GM12878 (cell line): Measurements from ENCODE around the gene ZMYM3. TPM values are rescaled to one million over a fixed set of nuclear protein-coding genes. Genes with fewer than 3 reads are reported as not detected.
A peak's percentile ranks its signal among the peaks of the same experiment; 100 is the strongest.

Experiments
- ATAC-seq: fragments of 200-7000 bp; cut with Tn5 transposase; 3 replicates; pipeline ENCODE4 v1.9.1; 2020; ENCODE audit warnings: mild to moderate bottlenecking, moderate library complexity
- BruUV-seq: library from RNA; stranded (reverse); fragments of 400-500 nt; replicated peaks from 2 replicates; lab custom pipeline; 2021; lab: Mats Ljungman, UMichigan
- CTCF ChIA-PET: fragments of 300-600 bp; sonication (Branson Sonifier 250); formaldehyde crosslinking; extraction: SDS; loops from one replicate; lab custom pipeline; 2021; ENCODE audit warnings: inconsistent platforms; lab: Yijun Ruan, JAX
- POLR2A ChIA-PET: fragments of 350-600 bp; formaldehyde crosslinking; extraction: SDS; loops from one replicate; lab custom pipeline; 2021; ENCODE audit warnings: inconsistent platforms; lab: Charles Lee
- RAD21 ChIA-PET: fragments of 300-600 bp; sonication (Branson Sonifier 250); formaldehyde crosslinking; loops from one replicate; lab custom pipeline; 2023; ENCODE audit warnings: antibody characterized with exemption; ENCODE audit not compliant: unreplicated experiment; lab: Charles Lee
- SMC1A ChIA-PET: fragments of 300-600 bp; sonication (Branson Sonifier 250); formaldehyde crosslinking; loops from one replicate; lab custom pipeline; 2023; ENCODE audit not compliant: unreplicated experiment, uncharacterized antibody; lab: Charles Lee
- DNase-seq: peaks from one replicate; pipeline ENCODE4 v3.0.0-alpha.2; 2011; ENCODE audit warnings: low read depth, low spot score
- FAIRE-seq: peaks from 3 replicates; lab custom pipeline; 2011; peaks lifted over from hg19 to GRCh38; lab: Jason Lieb, UNC
- H2AFZ ChIP-seq: 2 replicates; pipeline ENCODE4 v1.6.0; 2011; ENCODE audit warnings: low read depth, low read length, control low read depth; ENCODE audit not compliant: control insufficient read depth
- H3K27ac ChIP-seq: 2 replicates; pipeline ENCODE4 v1.5.1; 2011; ENCODE audit warnings: control low read depth; ENCODE audit not compliant: control insufficient read depth, insufficient read depth
- H3K27me3 ChIP-seq, 2 experiments: replicated peaks in 1 of 2; 2 replicates each; pipeline versions ENCODE4 v1.6.0 to v1.6.1; 2011; ENCODE audit warnings: low read length in 1 of 2; ENCODE audit not compliant: control insufficient read depth in 2 of 2, insufficient read depth in 2 of 2
- H3K36me3 ChIP-seq, 2 experiments: 2 replicates each; pipeline ENCODE4 v1.5.1; 2011; ENCODE audit warnings: low read length in 1 of 2; ENCODE audit not compliant: control insufficient read depth in 2 of 2, insufficient read depth in 2 of 2
- H3K4me1 ChIP-seq: 2 replicates; pipeline ENCODE4 v1.6.1; 2011; ENCODE audit warnings: mild to moderate bottlenecking, low read length, moderate library complexity, mixed read lengths; ENCODE audit not compliant: control insufficient read depth, insufficient read depth
- H3K4me2 ChIP-seq: 2 replicates; pipeline ENCODE4 v1.6.0; 2011; ENCODE audit warnings: control low read depth; ENCODE audit not compliant: control insufficient read depth, insufficient read depth
- H3K4me3 ChIP-seq: fragments of 200-600 bp; sonication (generic); 2 replicates; pipeline ENCODE4 v1.5.1; 2016
- H3K79me2 ChIP-seq: 2 replicates; pipeline ENCODE4 v1.6.0; 2011; ENCODE audit warnings: low read length; ENCODE audit not compliant: control insufficient read depth, insufficient read depth
- H3K9ac ChIP-seq: 2 replicates; pipeline ENCODE4 v1.8.0; 2011; ENCODE audit warnings: low read length, control low read depth, mixed read lengths; ENCODE audit not compliant: control insufficient read depth, insufficient read depth
- H3K9me3 ChIP-seq: replicated peaks from 3 replicates; pipeline ENCODE4 v1.5.1; 2011; ENCODE audit warnings: mild to moderate bottlenecking, low read length; ENCODE audit not compliant: control insufficient read depth, insufficient read depth
- H4K20me1 ChIP-seq: 2 replicates; pipeline ENCODE4 v1.6.0; 2011; ENCODE audit not compliant: control insufficient read depth, insufficient read depth
- ATF7 ChIP-seq: fragments of 450-650 bp; IDR thresholded peaks from 2 replicates; pipeline ENCODE4 v1.6.1; 2016; ENCODE audit warnings: low read depth, mild to moderate bottlenecking
- BCLAF1 ChIP-seq: fragments of 450-650 bp; IDR thresholded peaks from 2 replicates; pipeline ENCODE4 v1.6.1; 2017; ENCODE audit warnings: antibody characterized with exemption, mild to moderate bottlenecking, moderate library complexity
- CBFB ChIP-seq: IDR thresholded peaks from 2 replicates; pipeline ENCODE4 v1.6.1; 2016; ENCODE audit warnings: antibody characterized with exemption, low read depth
- ELK1 ChIP-seq: IDR thresholded peaks from 2 replicates; pipeline ENCODE4 v1.6.1; 2012; ENCODE audit warnings: low read depth, low read length, improper control_type of control experiment
- FOXK2 ChIP-seq: fragments of 450-650 bp; IDR thresholded peaks from 2 replicates; pipeline ENCODE4 v1.6.1; 2017; ENCODE audit warnings: mild to moderate bottlenecking, moderate library complexity
- MEF2A ChIP-seq: IDR thresholded peaks from 2 replicates; pipeline ENCODE4 v1.6.1; 2011; ENCODE audit warnings: low read depth, mild to moderate bottlenecking, low read length, moderate library complexity; ENCODE audit not compliant: insufficient read depth
- NFYB ChIP-seq: IDR thresholded peaks from 2 replicates; pipeline ENCODE4 v1.6.1; 2011; ENCODE audit warnings: low read depth, mild to moderate bottlenecking, low read length, improper control_type of control experiment, moderate library complexity; ENCODE audit not compliant: insufficient read depth
- NR2C2 ChIP-seq: IDR thresholded peaks from 2 replicates; pipeline ENCODE4 v1.6.1; 2011; ENCODE audit warnings: borderline replicate concordance, low read depth; ENCODE audit not compliant: control insufficient read depth, insufficient read length
- PML ChIP-seq: IDR thresholded peaks from 2 replicates; pipeline ENCODE4 v1.6.1; 2012; ENCODE audit warnings: low read length, inconsistent platforms
- POLR2AphosphoS2 ChIP-seq: IDR thresholded peaks from 2 replicates; pipeline ENCODE4 v1.6.1; 2011; ENCODE audit warnings: low read depth, mild to moderate bottlenecking, low read length, improper control_type of control experiment, moderate library complexity
- RBBP5 ChIP-seq: fragments of 200-600 bp; sonication (generic); conservative IDR thresholded peaks from 2 replicates; pipeline ENCODE4 v1.6.1; 2016
- SMAD1 ChIP-seq: fragments of 450-650 bp; IDR thresholded peaks from 2 replicates; pipeline ENCODE4 v1.6.1; 2018; ENCODE audit warnings: mild to moderate bottlenecking, low read depth; ENCODE audit not compliant: partially characterized antibody
- SMC3 ChIP-seq: IDR thresholded peaks from 2 replicates; pipeline ENCODE4 v1.6.1; 2011; ENCODE audit warnings: low read length, improper control_type of control experiment, borderline replicate concordance
- STAT3 ChIP-seq: IDR thresholded peaks from 2 replicates; pipeline ENCODE4 v1.6.1; 2011; ENCODE audit warnings: low read depth, low read length, improper control_type of control experiment
- SUPT20H ChIP-seq: IDR thresholded peaks from 2 replicates; pipeline ENCODE4 v1.6.1; 2011; ENCODE audit warnings: low read depth, mild to moderate bottlenecking, low read length, moderate library complexity, borderline replicate concordance; ENCODE audit not compliant: control insufficient read depth
- ZBTB11 ChIP-seq: fragments of 450-650 bp; formaldehyde crosslinking; IDR thresholded peaks from 2 replicates; pipeline ENCODE4 v1.5.0; 2022; ENCODE audit warnings: mild to moderate bottlenecking, missing genetic modification characterization
- ZNF217 ChIP-seq: fragments of 450-650 bp; IDR thresholded peaks from 2 replicates; pipeline ENCODE4 v1.6.1; 2017; ENCODE audit warnings: antibody characterized with exemption, mild to moderate bottlenecking
- ZNF24 ChIP-seq: fragments of 450-650 bp; IDR thresholded peaks from 2 replicates; pipeline ENCODE4 v1.6.1; 2017; ENCODE audit warnings: antibody characterized with exemption, mild to moderate bottlenecking
- ZSCAN29 ChIP-seq: fragments of 450-650 bp; IDR thresholded peaks from 2 replicates; pipeline ENCODE4 v1.6.1; 2017; ENCODE audit warnings: mild to moderate bottlenecking, moderate library complexity
- WGBS: methylation state at CpG from one replicate; pipeline ENCODE4 v1.1.6; 2016; ENCODE audit warnings: low lambda C conversion rate; ENCODE audit not compliant: insufficient replicate concordance, insufficient coverage; ENCODE audit errors: missing lambda C conversion rate; 5-methylcytosine and 5-hydroxymethylcytosine counted together
- in situ Hi-C: fragments of 300-500 bp; cut with MboI; formaldehyde crosslinking; loops from 9 replicates; pipeline ENCODE4 v1.14.3; 2018; ENCODE audit warnings: mixed read lengths
- intact Hi-C: fragments of 100-400 bp; cut with micrococcal nuclease; formaldehyde crosslinking; loops from one replicate; pipeline ENCODE4 v1.14.2; 2022; ENCODE audit not compliant: unreplicated experiment
- polyA plus RNA-seq, 11 experiments: library from polyadenylated mRNA; depleted of rRNA in 4 of 11; unstranded in 6 of 11; stranded (reverse) in 5 of 11; fragments of >200 nt; fragmentation: Nextera tagmentation in 4 of 11; fragmentation: Illumina TruSeq in 1 of 11; extraction: Ambion mirVana in 4 of 11; extraction: Trizol in 1 of 11; gene quantifications; 1 replicate in 1 of 11; 2 replicates in 10 of 11; pipeline versions ENCODE4 v1.2.1 to v1.2.3, GENCODE V29; 2011 to 2016; ENCODE audit warnings: inconsistent platforms in 2 of 11, missing spikeins in 2 of 11, low read depth in 1 of 11
- total RNA-seq, 4 experiments: library from RNA; depleted of rRNA in 3 of 4; stranded (reverse); fragments of >200 nt in 3 of 4; fragmentation: Illumina TruSeq in 1 of 4; extraction: Trizol in 1 of 4; gene quantifications; 2 replicates each; pipeline versions ENCODE4 v1.2.1 to v1.2.3, GENCODE V29; 2013 to 2021

ZMYM3 gene
- total and polyA plus RNA-seq, 10 of the 15 experiments (the other 5 are each of a cell fraction or from before 2014, with no cell fraction given) = 2.3 to 28.1 (median 12.3) TPM

- WGBS = 65% methylated on average over 9 of the region's 9 CpGs
- Histone ChIP-seq H4K20me1 (no peaks in the 10 kb centered on the region), H3K27ac (no peak overlapping the region), H3K4me3 (no peak overlapping the region), H2AFZ (no peak overlapping the region), H3K27me3 (no peaks in the 10 kb centered on the region), H3K79me2 (peaks cover 13% of the 10 kb centered on the region), H3K36me3 (peaks cover 2 to 5% of the 10 kb centered on the region in 2 experiments; a peak in 3 of 4 replicates), H3K4me2 (0 out of 2 replicates have a peak overlapping the region, but pooled peaks have one; percentile 30), H3K4me1 (peaks cover 6% of the 10 kb centered on the region; the same call in 1 of the 2 replicates), H3K9me3 (no peaks in the 10 kb centered on the region), H3K9ac (no peak overlapping the region)
- intact Hi-C loops = loop anchor here (5.0 kb wide), 1 partner anchor 69 kb away; no protein-coding TSS in a partner anchor
- ATAC-seq = no peak
- CTCF ChIA-PET = interaction anchor here (0.5 to 0.9 kb wide), 2 partner anchors 32 to 94 kb away, joined by 3 read pairs; partner anchors contain the start of gene NONO
- SMC1A ChIA-PET = no interaction called here
- no peak for DNase-seq
- POLR2A ChIA-PET = interaction anchor here (0.9 kb wide), 1 partner anchor 53 kb away, joined by 3 read pairs; no protein-coding TSS in a partner anchor
- no peak for FAIRE-seq
- no TSS peak for BruUV-seq
- RAD21 ChIA-PET = no interaction called here
- in situ Hi-C loops = no loop called here
- no peak for TF ChIP-seq SUPT20H
- TF ChIP-seq SMC3 = no peak
- TF ChIP-seq CBFB = no peak
- TF ChIP-seq FOXK2 = no peak
- TF ChIP-seq ATF7 = no peak
- TF ChIP-seq NFYB = no peak
- no peak for TF ChIP-seq PML
- no peak for TF ChIP-seq STAT3
- no peak for TF ChIP-seq POLR2AphosphoS2
- no peak for TF ChIP-seq ZNF217
- TF ChIP-seq SMAD1 = no peak
- TF ChIP-seq MEF2A = no peak
- TF ChIP-seq ELK1 = no peak
- no peak for TF ChIP-seq BCLAF1
- TF ChIP-seq ZNF24 = no peak
- no peak for TF ChIP-seq ZBTB11 (CRISPR knock-in tag)
- no peak for TF ChIP-seq NR2C2
- TF ChIP-seq ZSCAN29 = no peak
- no peak for TF ChIP-seq RBBP5
Measured at GRCh38 chrX:71250841-71251240, 3.1 kb downstream of the ZMYM3 start.
